OCI-LY3 (cell line): ENCODE results near the gene RMND5A.
A peak's percentile ranks its signal among the peaks of the same experiment; 100 is the strongest.

Experiments used
- H2AFZ ChIP-seq: fragments of 200-600, 300-600 bp; shearing (Covaris generic); 2 replicates; pipeline ENCODE4 v1.6.0; 2014; ENCODE audit warnings: antibody characterized with exemption, low read depth, low read length
- H3K27ac ChIP-seq: fragments of 200-600, 300-600 bp; sonication (generic); 2 replicates; pipeline ENCODE4 v1.5.1; 2014; ENCODE audit warnings: mild to moderate bottlenecking, low read length, moderate library complexity, mixed read lengths
- H3K27me3 ChIP-seq: fragments of 200-600, 300-600 bp; sonication (generic); 2 replicates; pipeline ENCODE4 v1.6.1; 2014; ENCODE audit warnings: low read depth, low read length, mixed read lengths
- H3K36me3 ChIP-seq: fragments of 200-600, 300-600 bp; sonication (generic); replicated peaks from 2 replicates; pipeline ENCODE3; 2014; ENCODE audit warnings: low read depth, low read length, mixed read lengths
- H3K4me1 ChIP-seq: fragments of 300-600, 200-600 bp; sonication (generic); 2 replicates; pipeline ENCODE4 v1.6.1; 2014; ENCODE audit warnings: low read length, mixed read lengths
- H3K4me2 ChIP-seq: fragments of 200-600, 300-600 bp; sonication (generic); 2 replicates; pipeline ENCODE4 v1.6.1; 2014; ENCODE audit warnings: low read length, mixed read lengths
- H3K4me3 ChIP-seq: fragments of 300-600, 200-600 bp; sonication (generic); 2 replicates; pipeline ENCODE4 v1.5.1; 2014; ENCODE audit warnings: antibody characterized with exemption, mild to moderate bottlenecking, low read length, moderate library complexity
- H3K79me2 ChIP-seq: fragments of 300-600, 200-600 bp; shearing (Covaris generic); 2 replicates; pipeline ENCODE4 v1.6.1; 2014; ENCODE audit warnings: mild to moderate bottlenecking, low read length, mixed read lengths
- H3K9ac ChIP-seq: fragments of 300-600, 200-600 bp; shearing (Covaris generic); 2 replicates; pipeline ENCODE4 v1.6.0; 2014; ENCODE audit warnings: mild to moderate bottlenecking, low read length, moderate library complexity
- H3K9me3 ChIP-seq: fragments of 200-600, 300-600 bp; shearing (Covaris generic); 2 replicates; pipeline ENCODE4 v1.6.1; 2014; ENCODE audit warnings: low read length, mixed read lengths; ENCODE audit not compliant: insufficient read depth
- H4K20me1 ChIP-seq: fragments of 200-600, 300-600 bp; sonication (generic); 2 replicates; pipeline ENCODE4 v1.6.1; 2016; ENCODE audit warnings: low read length, mixed read lengths; ENCODE audit not compliant: insufficient read depth
- CTCF ChIP-seq: fragments of 200-600, 300-600 bp; sonication (generic); IDR thresholded peaks from 2 replicates; pipeline ENCODE4 v1.5.1; 2014; ENCODE audit warnings: antibody characterized with exemption, low read length, low read depth
- EZH2phosphoT487 ChIP-seq: fragments of 200-600 bp; shearing (Covaris generic); IDR thresholded peaks from 2 replicates; pipeline ENCODE4 v1.6.1; 2018; ENCODE audit warnings: antibody characterized with exemption, mixed run types, low read depth

Gene RMND5A

GRCh38 chr2:86781363-86781762 lies 61.3 kb downstream of the RMND5A start:
- no peak overlapping the region for H3K4me3 ChIP-seq
- H3K4me2 ChIP-seq, result peak overlapping the region; percentile 56
- H3K27ac ChIP-seq, result no peak overlapping the region
- no peaks in the 10 kb centered on the region for H3K27me3 ChIP-seq
- H3K4me1 ChIP-seq, result peaks cover 46% of the 10 kb centered on the region
- H2AFZ ChIP-seq, result no peak overlapping the region
- no peaks in the 10 kb centered on the region for H3K9me3 ChIP-seq
- no peaks in the 10 kb centered on the region for H3K79me2 ChIP-seq
- H3K9ac ChIP-seq, result no peak overlapping the region
- TF ChIP-seq CTCF (no peak), EZH2phosphoT487 (no peak)
- H3K36me3 ChIP-seq, result peaks cover 6% of the 10 kb centered on the region
- H4K20me1 ChIP-seq, result peaks cover 17% of the 10 kb centered on the region

- H3K9ac ChIP-seq, result no peak overlapping the region
- H3K36me3 ChIP-seq, result no peaks in the 10 kb centered on the region
- TF ChIP-seq CTCF (no peak), EZH2phosphoT487 (no peak)
Measured at GRCh38 chr2:86782748-86783147, 62.7 kb downstream of the RMND5A start.

GRCh38 chr2:86783615-86784339 lies 63.7 kb downstream of the RMND5A start:
- H3K9me3 ChIP-seq, result no peaks in the 10 kb centered on the region
- H2AFZ ChIP-seq, result no peak overlapping the region
- TF ChIP-seq EZH2phosphoT487 (no peak), CTCF (no peak)
- H3K4me3 ChIP-seq, result peak overlapping the region; percentile 60
- H4K20me1 ChIP-seq, result peaks cover 17% of the 10 kb centered on the region; the same call in 1 of the 2 replicates
- H3K27me3 ChIP-seq, result peaks cover 6% of the 10 kb centered on the region
- H3K36me3 ChIP-seq, result no peaks in the 10 kb centered on the region
- peak overlapping the region; percentile 59 for H3K27ac ChIP-seq
- H3K4me1 ChIP-seq, result peaks cover 46% of the 10 kb centered on the region
- H3K4me2 ChIP-seq, result peak overlapping the region; percentile 70
- H3K9ac ChIP-seq, result peak overlapping the region; percentile 3; the same call in 1 of the 2 replicates
- no peaks in the 10 kb centered on the region for H3K79me2 ChIP-seq

More at GRCh38 chr2:86782748-86783147, 62.7 kb downstream of the RMND5A start:
- no peaks in the 10 kb centered on the region for H3K9me3 ChIP-seq
- peaks cover 6% of the 10 kb centered on the region; the same call in 1 of the 2 replicates for H3K27me3 ChIP-seq
- H3K79me2 ChIP-seq, result no peaks in the 10 kb centered on the region
- H4K20me1 ChIP-seq, result peaks cover 17% of the 10 kb centered on the region; the same call in 1 of the 2 replicates
- no peak overlapping the region for H3K4me3 ChIP-seq
- H3K27ac ChIP-seq, result no peak overlapping the region
- H3K4me2 ChIP-seq, result peak overlapping the region; percentile 64; the same call in 1 of the 2 replicates
- H2AFZ ChIP-seq, result no peak overlapping the region
- peaks cover 46% of the 10 kb centered on the region for H3K4me1 ChIP-seq

DNA sequence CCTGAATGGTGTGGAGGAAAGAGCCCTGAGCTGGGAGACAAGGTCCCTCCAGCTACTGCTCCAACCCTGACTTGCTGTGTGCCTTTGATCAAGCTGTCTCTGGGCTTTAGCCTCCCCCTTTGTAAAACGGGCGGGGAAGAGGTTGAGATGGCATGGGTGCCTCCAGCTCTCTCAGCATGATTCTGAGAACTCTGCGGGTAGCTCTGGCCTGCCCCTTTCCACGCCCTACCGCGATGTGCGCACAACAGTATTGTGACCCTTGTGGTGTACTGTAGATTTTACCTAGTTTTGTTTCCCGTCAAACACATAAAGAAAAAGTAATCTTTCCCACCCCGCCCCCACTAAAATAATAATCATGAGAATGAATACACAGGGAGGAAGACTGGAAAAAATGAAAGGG lies 65.4 kb downstream of the RMND5A start:
- no peak overlapping the region for H3K27ac ChIP-seq
- no peak overlapping the region for H2AFZ ChIP-seq
- peaks cover 6% of the 10 kb centered on the region for H3K27me3 ChIP-seq

More for the DNA sequence above, 65.4 kb downstream of the RMND5A start:
- Histone ChIP-seq H3K4me2 (no peak overlapping the region), H3K4me1 (peaks cover 40% of the 10 kb centered on the region), H4K20me1 (peaks cover 14% of the 10 kb centered on the region; the same call in 1 of the 2 replicates), H3K9ac (no peak overlapping the region), H3K4me3 (no peak overlapping the region), H3K79me2 (no peaks in the 10 kb centered on the region), H3K9me3 (no peaks in the 10 kb centered on the region), H3K36me3 (no peaks in the 10 kb centered on the region)
- TF ChIP-seq CTCF (no peak), EZH2phosphoT487 (no peak)
